ENCODE data around the gene CAMK1. TPM values are rescaled to one million over a fixed set of nuclear protein-coding genes. Genes with fewer than 3 reads are reported as not detected.

Gene CAMK1
- total RNA-seq, 1 experiment from 2014 or later: 9.7 TPM

DNA sequence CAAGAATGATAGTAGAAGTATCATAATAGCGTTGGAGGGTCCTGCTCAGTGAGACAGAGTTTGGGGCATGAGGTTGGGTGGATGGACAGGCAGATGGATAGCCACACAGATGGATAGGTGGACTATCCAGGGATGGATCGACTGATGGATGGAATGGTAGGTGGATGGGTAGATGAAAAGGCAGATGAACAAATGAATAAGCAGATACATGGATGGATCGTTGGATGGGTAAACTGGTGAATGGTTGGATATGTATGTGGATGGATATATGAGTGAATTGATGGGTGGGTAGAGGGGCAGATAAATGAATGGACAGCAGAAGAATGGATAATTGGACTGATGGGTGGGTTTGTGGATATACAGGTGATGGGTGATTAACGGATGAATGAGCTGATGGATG, 56.6 kb downstream of the CAMK1 start:
- TF ChIP-seq CTCF (IDR thresholded peaks at IDR 0.05; ENCODE audit: insufficient read depth in 1 of 2, low read depth in 1 of 2, low read length in 1 of 2, severe bottlenecking in 1 of 2, unreplicated experiment in 1 of 2): no peak
- POLR2A ChIA-PET: no interaction called here
- no peaks in the 10 kb centered on the region for H3K27me3 ChIP-seq (replicated peaks; ENCODE audit: control insufficient read depth, insufficient read depth, low read length)
- H3K27me3 Mint-ChIP-seq (ENCODE audit: insufficient read depth, unreplicated experiment): peaks cover 27% of the 10 kb centered on the region
- H3K9me3 ChIP-seq: no peaks in the 10 kb centered on the region
- no TSS peak for BruUV-seq (replicated peaks)
- H3K4me1 ChIP-seq: no peaks in the 10 kb centered on the region
- intact Hi-C loops (cut with micrococcal nuclease; ENCODE audit: unreplicated experiment): no loop called here
- H3K4me3 Mint-ChIP-seq (ENCODE audit: unreplicated experiment): no peak overlapping the region
- no peaks in the 10 kb centered on the region for H3K4me1 Mint-ChIP-seq (ENCODE audit: low read depth, unreplicated experiment)
- CTCF ChIA-PET: no interaction called here
- H3K36me3 Mint-ChIP-seq (ENCODE audit: insufficient read depth, unreplicated experiment): no peaks in the 10 kb centered on the region
- no peaks in the 10 kb centered on the region for H3K36me3 ChIP-seq (ENCODE audit: control insufficient read depth, insufficient read depth, low read length)
- no peak overlapping the region for H3K27ac Mint-ChIP-seq (ENCODE audit: unreplicated experiment)
- no peak for DNase-seq
- no peaks in the 10 kb centered on the region for H3K9me3 Mint-ChIP-seq (ENCODE audit: unreplicated experiment)
- H3K4me3 ChIP-seq (ENCODE audit: low read depth, low read length): no peak overlapping the region

DNA sequence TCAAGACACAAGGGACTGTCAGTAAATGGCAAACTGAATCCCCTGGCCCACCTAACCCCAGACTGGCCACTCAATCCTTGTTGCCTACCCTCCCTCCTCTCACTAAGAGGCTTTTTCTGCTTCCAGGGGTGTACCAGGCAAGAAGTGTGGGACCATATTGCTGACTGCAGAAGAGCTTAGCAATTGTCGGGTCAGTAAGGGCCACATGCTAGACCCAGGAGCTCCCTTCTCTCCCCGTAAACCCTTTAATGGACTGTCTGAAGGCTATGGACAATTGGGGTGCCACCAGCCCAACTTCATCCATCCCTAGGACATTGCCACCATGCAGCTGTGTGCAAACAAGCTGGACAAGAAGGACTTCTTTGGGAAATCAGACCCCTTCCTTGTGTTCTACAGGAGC, 57.3 kb downstream of the CAMK1 start:
- CTCF ChIA-PET: no interaction called here
- intact Hi-C loops (cut with micrococcal nuclease; ENCODE audit: unreplicated experiment): no loop called here
- H3K36me3 Mint-ChIP-seq (ENCODE audit: insufficient read depth, unreplicated experiment): no peaks in the 10 kb centered on the region
- Histone ChIP-seq H3K9me3 (no peaks in the 10 kb centered on the region), H3K4me3 (ENCODE audit: low read depth, low read length) (no peak overlapping the region), H3K36me3 (ENCODE audit: control insufficient read depth, insufficient read depth, low read length) (no peaks in the 10 kb centered on the region), H3K27me3 (replicated peaks; ENCODE audit: control insufficient read depth, insufficient read depth, low read length) (no peaks in the 10 kb centered on the region), H3K4me1 (no peaks in the 10 kb centered on the region)
- DNase-seq: no peak
- H3K4me3 Mint-ChIP-seq (ENCODE audit: unreplicated experiment): no peak overlapping the region
- H3K9me3 Mint-ChIP-seq (ENCODE audit: unreplicated experiment): no peaks in the 10 kb centered on the region
- no peaks in the 10 kb centered on the region for H3K4me1 Mint-ChIP-seq (ENCODE audit: low read depth, unreplicated experiment)
- no peak for TF ChIP-seq CTCF (IDR thresholded peaks at IDR 0.05; ENCODE audit: insufficient read depth in 1 of 2, low read depth in 1 of 2, low read length in 1 of 2, severe bottlenecking in 1 of 2, unreplicated experiment in 1 of 2)
- H3K27ac Mint-ChIP-seq (ENCODE audit: unreplicated experiment): no peak overlapping the region
- peaks cover 26% of the 10 kb centered on the region for H3K27me3 Mint-ChIP-seq (ENCODE audit: insufficient read depth, unreplicated experiment)
- BruUV-seq (replicated peaks): no TSS peak
- POLR2A ChIA-PET: no interaction called here

DNA sequence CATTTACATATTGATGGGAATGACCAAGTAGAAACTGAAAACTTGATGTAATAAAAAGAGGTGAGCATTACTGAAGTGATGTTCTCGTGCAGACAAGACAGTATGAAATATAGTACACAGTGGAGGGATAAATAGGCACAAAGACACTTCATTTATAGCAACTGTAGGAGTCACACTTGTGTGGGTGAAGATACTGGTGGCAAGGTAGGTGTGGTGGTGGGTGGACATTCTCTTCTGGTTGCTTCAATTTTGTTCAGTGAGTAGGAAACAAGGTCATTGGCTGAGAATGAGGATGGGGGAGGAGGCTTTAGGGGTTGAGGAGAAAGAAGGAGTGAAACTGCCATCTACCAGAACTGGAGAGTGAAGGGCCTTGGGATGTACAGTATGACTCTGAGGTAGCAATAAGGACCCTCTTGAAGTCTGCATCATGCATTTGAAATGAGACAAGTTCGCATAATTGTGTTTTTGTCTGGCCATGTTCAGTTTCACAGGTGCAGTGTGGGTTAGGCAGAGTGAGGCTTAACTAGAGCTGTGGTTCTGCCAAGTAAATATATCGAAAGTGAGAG, 59.5 kb downstream of the CAMK1 start:
- intact Hi-C loops (cut with micrococcal nuclease; ENCODE audit: unreplicated experiment): no loop called here
- Mint-ChIP-seq H3K27me3 (ENCODE audit: insufficient read depth, unreplicated experiment) (peaks cover 34% of the 10 kb centered on the region), H3K4me3 (ENCODE audit: unreplicated experiment) (no peak overlapping the region), H3K4me1 (ENCODE audit: low read depth, unreplicated experiment) (no peaks in the 10 kb centered on the region), H3K36me3 (ENCODE audit: insufficient read depth, unreplicated experiment) (no peaks in the 10 kb centered on the region), H3K27ac (ENCODE audit: unreplicated experiment) (no peak overlapping the region), H3K9me3 (ENCODE audit: unreplicated experiment) (no peaks in the 10 kb centered on the region)
- ChIA-PET POLR2A (no interaction called here), CTCF (no interaction called here)
- TF ChIP-seq CTCF (IDR thresholded peaks at IDR 0.05; ENCODE audit: insufficient read depth in 1 of 2, low read depth in 1 of 2, low read length in 1 of 2, severe bottlenecking in 1 of 2, unreplicated experiment in 1 of 2): no peak
- H3K36me3 ChIP-seq (ENCODE audit: control insufficient read depth, insufficient read depth, low read length): no peaks in the 10 kb centered on the region
- no peak for DNase-seq
- H3K4me3 ChIP-seq (ENCODE audit: low read depth, low read length): no peak overlapping the region
- H3K4me1 ChIP-seq: no peaks in the 10 kb centered on the region
- no TSS peak for BruUV-seq (replicated peaks)
- H3K9me3 ChIP-seq: no peaks in the 10 kb centered on the region
- H3K27me3 ChIP-seq (replicated peaks; ENCODE audit: control insufficient read depth, insufficient read depth, low read length): no peaks in the 10 kb centered on the region

Other genes with a start within 250 kb of the CAMK1 start
- not detected in 2 replicates for gene LHFPL4, start 216.1 kb downstream of the CAMK1 start, total RNA-seq (2022)
- 30.1 and 34.7 TPM in 2 replicates for gene MTMR14, start 120.4 kb downstream of the CAMK1 start, total RNA-seq (2022)
- not detected in 2 replicates for gene CPNE9, start 66.1 kb downstream of the CAMK1 start, total RNA-seq (2022)
- 24.7 and 26.0 TPM in 2 replicates for gene BRPF1, start 38.2 kb downstream of the CAMK1 start, total RNA-seq (2022)
- gene OGG1, start 20.0 kb downstream of the CAMK1 start, total RNA-seq (2022): 24.1 and 25.3 TPM in 2 replicates
- 49.2 and 49.6 TPM in 2 replicates for gene TADA3, start 22.5 kb upstream of the CAMK1 start, total RNA-seq (2022)
- gene ARPC4, start 23.1 kb upstream of the CAMK1 start, total RNA-seq (2022): 158 and 160 TPM in 2 replicates
- gene TTLL3, start 40.3 kb upstream of the CAMK1 start, total RNA-seq (2022): 10.3 and 13.3 TPM in 2 replicates
- 54.8 and 61.8 TPM in 2 replicates for gene RPUSD3, start 74.1 kb upstream of the CAMK1 start, total RNA-seq (2022)
- gene CIDEC, start 110.3 kb upstream of the CAMK1 start, total RNA-seq (2022): 1.9 and 3.8 TPM in 2 replicates
- gene JAGN1, start 120.7 kb upstream of the CAMK1 start, total RNA-seq (2022): 34.2 and 35.9 TPM in 2 replicates
- 77.3 and 82.9 TPM in 2 replicates for gene IL17RE, start 132.9 kb upstream of the CAMK1 start, total RNA-seq (2022)
- gene IL17RC, start 147.2 kb upstream of the CAMK1 start, total RNA-seq (2022): 8.5 and 11.3 TPM in 2 replicates
- 17.1 and 18.3 TPM in 2 replicates for gene CRELD1, start 163.9 kb upstream of the CAMK1 start, total RNA-seq (2022)
- gene PRRT3, start 182.5 kb upstream of the CAMK1 start, total RNA-seq (2022): 1.1 and 1.3 TPM in 2 replicates
- 52.4 and 56.7 TPM in 2 replicates for gene EMC3, start 216.9 kb upstream of the CAMK1 start, total RNA-seq (2022)

Measured in Caco-2 (cell line).